Measurements from ENCODE around the gene NRG4. TPM values are rescaled to one million over a fixed set of nuclear protein-coding genes. Genes with fewer than 3 reads are reported as not detected.

NRG4 gene
- total and polyA plus RNA-seq, 9 of the 15 experiments (the other 6 are each of a cell fraction or from before 2014, with no cell fraction given) = 0.33 to 2.5 (median 0.76) TPM

DNA sequence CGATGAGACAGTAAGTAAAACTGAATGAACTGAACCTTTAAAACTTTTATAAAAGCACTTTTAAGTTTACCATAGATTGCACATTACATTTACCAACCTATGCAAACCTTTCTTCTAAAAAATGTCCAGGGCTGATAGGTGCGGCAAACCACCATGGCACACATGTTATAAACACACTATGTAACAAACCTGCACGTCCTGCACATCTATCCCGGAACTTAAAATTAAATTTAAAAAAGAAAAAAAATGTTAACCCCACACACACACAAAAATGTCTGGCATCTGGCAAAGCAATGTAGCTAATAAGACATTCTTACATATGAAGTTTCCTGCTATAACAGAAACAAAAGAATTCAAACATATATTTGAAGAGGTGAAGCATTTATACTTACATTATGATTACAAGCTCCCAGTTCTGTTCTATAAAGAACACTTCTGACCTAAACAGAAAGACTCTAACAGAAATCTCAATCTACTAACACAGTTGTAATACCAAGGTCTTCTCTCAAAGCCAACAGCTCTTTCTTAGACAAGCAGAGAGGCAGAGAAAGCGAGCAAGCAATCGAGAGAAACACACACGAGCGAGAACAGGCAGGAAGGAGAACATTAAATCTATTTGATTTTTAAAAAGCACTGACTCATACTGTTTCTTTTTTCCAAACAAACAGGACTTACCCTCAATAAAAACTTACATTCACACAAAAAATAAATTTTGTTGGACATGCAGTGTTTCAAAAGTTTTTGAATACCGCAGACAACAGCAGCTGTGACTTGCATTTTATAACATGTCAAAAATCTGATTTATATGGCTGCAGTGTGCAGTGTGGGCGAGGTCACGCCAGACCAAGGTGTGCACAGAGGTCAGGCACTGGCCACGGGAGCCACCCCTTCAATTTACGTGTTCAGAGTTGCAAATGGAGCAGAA is at the start of gene NRG4 (continued):
- TF ChIP-seq SLC30A9 (CRISPR knock-in tag; IDR thresholded peaks at IDR 0.05) (no peak), ATF1 (CRISPR knock-in tag; IDR thresholded peaks at IDR 0.05) (no peak), ATF1 (tag; IDR thresholded peaks at IDR 0.05) (peak; percentile 21; the same call in 1 of the 2 replicates), YY1 (IDR thresholded peaks at IDR 0.05; ENCODE audit: borderline replicate concordance in 1 of 3, control insufficient read depth in 1 of 3, extremely low read depth in 1 of 3, insufficient read depth in 3 of 3, insufficient read length in 1 of 3, insufficient replicate concordance in 2 of 3, low read depth in 1 of 3, low read length in 2 of 3) (no peak), HDAC3 (IDR thresholded peaks at IDR 0.05; ENCODE audit: borderline replicate concordance, partially characterized antibody) (no peak), E2F3 (CRISPR knock-in tag; IDR thresholded peaks at IDR 0.05) (no peak), HDAC2 (IDR thresholded peaks at IDR 0.05) (0 out of 2 replicates have a peak, but pooled peaks have one; percentile 14), SOX6 (IDR thresholded peaks at IDR 0.05) (no peak), BCL6 (CRISPR knock-in tag; IDR thresholded peaks at IDR 0.05) (no peak), ZNF311 (CRISPR knock-in tag; IDR thresholded peaks at IDR 0.05) (no peak), HNRNPUL1 (IDR thresholded peaks at IDR 0.05; ENCODE audit: low read length) (no peak), ZNF436 (CRISPR knock-in tag; IDR thresholded peaks at IDR 0.05) (no peak), NUFIP1 (IDR thresholded peaks at IDR 0.05; ENCODE audit: partially characterized antibody) (no peak), TEAD2 (tag; IDR thresholded peaks at IDR 0.05) (no peak)
- TF ChIP-seq, protein P1, sequence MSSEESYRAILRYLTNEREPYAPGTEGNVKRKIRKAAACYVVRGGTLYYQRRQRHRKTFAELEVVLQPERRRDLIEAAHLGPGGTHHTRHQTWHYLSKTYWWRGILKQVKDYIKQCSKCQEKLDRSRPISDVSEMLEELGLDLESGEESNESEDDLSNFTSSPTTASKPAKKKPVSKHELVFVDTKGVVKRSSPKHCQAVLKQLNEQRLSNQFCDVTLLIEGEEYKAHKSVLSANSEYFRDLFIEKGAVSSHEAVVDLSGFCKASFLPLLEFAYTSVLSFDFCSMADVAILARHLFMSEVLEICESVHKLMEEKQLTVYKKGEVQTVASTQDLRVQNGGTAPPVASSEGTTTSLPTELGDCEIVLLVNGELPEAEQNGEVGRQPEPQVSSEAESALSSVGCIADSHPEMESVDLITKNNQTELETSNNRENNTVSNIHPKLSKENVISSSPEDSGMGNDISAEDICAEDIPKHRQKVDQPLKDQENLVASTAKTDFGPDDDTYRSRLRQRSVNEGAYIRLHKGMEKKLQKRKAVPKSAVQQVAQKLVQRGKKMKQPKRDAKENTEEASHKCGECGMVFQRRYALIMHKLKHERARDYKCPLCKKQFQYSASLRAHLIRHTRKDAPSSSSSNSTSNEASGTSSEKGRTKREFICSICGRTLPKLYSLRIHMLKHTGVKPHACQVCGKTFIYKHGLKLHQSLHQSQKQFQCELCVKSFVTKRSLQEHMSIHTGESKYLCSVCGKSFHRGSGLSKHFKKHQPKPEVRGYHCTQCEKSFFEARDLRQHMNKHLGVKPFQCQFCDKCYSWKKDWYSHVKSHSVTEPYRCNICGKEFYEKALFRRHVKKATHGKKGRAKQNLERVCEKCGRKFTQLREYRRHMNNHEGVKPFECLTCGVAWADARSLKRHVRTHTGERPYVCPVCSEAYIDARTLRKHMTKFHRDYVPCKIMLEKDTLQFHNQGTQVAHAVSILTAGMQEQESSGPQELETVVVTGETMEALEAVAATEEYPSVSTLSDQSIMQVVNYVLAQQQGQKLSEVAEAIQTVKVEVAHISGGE (CRISPR knock-in tag; IDR thresholded peaks at IDR 0.05) = no peak
- TF ChIP-seq, protein P2, sequence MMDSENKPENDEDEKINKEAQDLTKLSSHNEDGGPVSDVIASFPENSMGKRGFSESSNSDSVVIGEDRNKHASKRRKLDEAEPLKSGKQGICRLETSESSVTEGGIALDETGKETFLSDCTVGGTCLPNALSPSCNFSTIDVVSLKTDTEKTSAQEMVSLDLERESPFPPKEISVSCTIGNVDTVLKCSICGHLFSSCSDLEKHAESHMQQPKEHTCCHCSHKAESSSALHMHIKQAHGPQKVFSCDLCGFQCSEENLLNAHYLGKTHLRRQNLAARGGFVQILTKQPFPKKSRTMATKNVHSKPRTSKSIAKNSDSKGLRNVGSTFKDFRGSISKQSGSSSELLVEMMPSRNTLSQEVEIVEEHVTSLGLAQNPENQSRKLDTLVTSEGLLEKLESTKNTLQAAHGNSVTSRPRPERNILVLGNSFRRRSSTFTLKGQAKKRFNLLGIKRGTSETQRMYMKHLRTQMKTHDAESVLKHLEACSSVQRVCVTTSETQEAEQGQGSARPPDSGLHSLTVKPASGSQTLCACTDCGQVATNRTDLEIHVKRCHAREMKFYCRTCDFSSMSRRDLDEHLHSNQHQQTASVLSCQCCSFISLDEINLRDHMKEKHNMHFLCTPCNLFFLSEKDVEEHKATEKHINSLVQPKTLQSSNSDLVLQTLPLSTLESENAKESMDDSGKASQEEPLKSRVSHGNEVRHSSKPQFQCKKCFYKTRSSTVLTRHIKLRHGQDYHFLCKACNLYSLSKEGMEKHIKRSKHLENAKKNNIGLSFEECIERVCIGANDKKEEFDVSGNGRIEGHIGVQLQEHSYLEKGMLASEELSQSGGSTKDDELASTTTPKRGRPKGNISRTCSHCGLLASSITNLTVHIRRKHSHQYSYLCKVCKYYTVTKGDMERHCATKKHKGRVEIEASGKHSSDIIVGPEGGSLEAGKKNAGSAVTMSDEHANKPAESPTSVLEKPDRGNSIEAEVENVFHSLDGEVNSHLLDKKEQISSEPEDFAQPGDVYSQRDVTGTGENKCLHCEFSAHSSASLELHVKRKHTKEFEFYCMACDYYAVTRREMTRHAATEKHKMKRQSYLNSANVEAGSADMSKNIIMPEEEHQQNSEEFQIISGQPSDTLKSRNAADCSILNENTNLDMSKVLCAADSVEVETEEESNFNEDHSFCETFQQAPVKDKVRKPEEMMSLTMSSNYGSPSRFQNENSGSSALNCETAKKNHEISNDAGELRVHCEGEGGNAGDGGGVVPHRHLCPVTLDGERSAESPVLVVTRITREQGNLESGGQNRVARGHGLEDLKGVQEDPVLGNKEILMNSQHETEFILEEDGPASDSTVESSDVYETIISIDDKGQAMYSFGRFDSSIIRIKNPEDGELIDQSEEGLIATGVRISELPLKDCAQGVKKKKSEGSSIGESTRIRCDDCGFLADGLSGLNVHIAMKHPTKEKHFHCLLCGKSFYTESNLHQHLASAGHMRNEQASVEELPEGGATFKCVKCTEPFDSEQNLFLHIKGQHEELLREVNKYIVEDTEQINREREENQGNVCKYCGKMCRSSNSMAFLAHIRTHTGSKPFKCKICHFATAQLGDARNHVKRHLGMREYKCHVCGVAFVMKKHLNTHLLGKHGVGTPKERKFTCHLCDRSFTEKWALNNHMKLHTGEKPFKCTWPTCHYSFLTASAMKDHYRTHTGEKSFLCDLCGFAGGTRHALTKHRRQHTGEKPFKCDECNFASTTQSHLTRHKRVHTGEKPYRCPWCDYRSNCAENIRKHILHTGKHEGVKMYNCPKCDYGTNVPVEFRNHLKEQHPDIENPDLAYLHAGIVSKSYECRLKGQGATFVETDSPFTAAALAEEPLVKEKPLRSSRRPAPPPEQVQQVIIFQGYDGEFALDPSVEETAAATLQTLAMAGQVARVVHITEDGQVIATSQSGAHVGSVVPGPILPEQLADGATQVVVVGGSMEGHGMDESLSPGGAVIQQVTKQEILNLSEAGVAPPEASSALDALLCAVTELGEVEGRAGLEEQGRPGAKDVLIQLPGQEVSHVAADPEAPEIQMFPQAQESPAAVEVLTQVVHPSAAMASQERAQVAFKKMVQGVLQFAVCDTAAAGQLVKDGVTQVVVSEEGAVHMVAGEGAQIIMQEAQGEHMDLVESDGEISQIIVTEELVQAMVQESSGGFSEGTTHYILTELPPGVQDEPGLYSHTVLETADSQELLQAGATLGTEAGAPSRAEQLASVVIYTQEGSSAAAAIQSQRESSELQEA (IDR thresholded peaks at IDR 0.05; ENCODE audit: low read depth) = no peak
